SK-N-SH (cell line): ENCODE results near the gene TMEM129. TPM values are rescaled to one million over a fixed set of nuclear protein-coding genes. Genes with fewer than 3 reads are reported as not detected.

Experiments
- CTCF ChIA-PET: fragments of 300-600, 350-600 bp; formaldehyde crosslinking; extraction: SDS; loops from one replicate; lab custom pipeline; 2021; lab: Yijun Ruan, JAX
- POLR2A ChIA-PET: fragments of 350-600 bp; sonication (Branson Sonifier 250); formaldehyde crosslinking; extraction: SDS; loops from one replicate; lab custom pipeline; 2020; ENCODE audit warnings: antibody characterized with exemption, inconsistent platforms; lab: Yijun Ruan, JAX
- DNase-seq: peaks from one replicate; pipeline ENCODE4 v3.0.0; 2012
- H2AFZ ChIP-seq: fragments of 200-600 bp; sonication (generic); 2 replicates; pipeline ENCODE4 v1.8.1; 2016; ENCODE audit warnings: antibody characterized with exemption, mild to moderate bottlenecking, low read depth
- H3F3A ChIP-seq: fragments of 200-600 bp; sonication (generic); replicated peaks from 2 replicates; pipeline ENCODE3; 2016; ENCODE audit warnings: antibody characterized with exemption, mild to moderate bottlenecking; ENCODE audit not compliant: insufficient read depth
- H3K27ac ChIP-seq, 2 experiments: fragments of 200-500 bp in 1 of 2; fragments of 200-600 bp in 1 of 2; sonication (Bioruptor generic) in 1 of 2; sonication (generic), shearing (Covaris generic) in 1 of 2; 2 replicates each; pipeline versions ENCODE4 v1.5.1 to v1.6.1; 2014 to 2016; ENCODE audit warnings: low read depth in 2 of 2, inconsistent platforms in 1 of 2, low read length in 1 of 2, mild to moderate bottlenecking in 1 of 2, mixed read lengths in 1 of 2
- H3K27me3 ChIP-seq: fragments of 200-600 bp; sonication (generic), shearing (Covaris generic); 2 replicates; pipeline ENCODE4 v1.6.1; 2016; ENCODE audit warnings: mixed run types; ENCODE audit not compliant: insufficient read depth
- H3K36me3 ChIP-seq, 2 experiments: fragments of 200-500 bp in 1 of 2; fragments of 200-600 bp in 1 of 2; sonication (Bioruptor generic) in 1 of 2; sonication (generic) in 1 of 2; replicated peaks in 1 of 2; 2 replicates each; pipeline versions ENCODE3 to v1.5.1; 2014 to 2016; ENCODE audit warnings: low read length in 1 of 2, mild to moderate bottlenecking in 1 of 2; ENCODE audit not compliant: insufficient read depth in 2 of 2, control insufficient read depth in 1 of 2
- H3K4me1 ChIP-seq, 2 experiments: fragments of 200-500 bp in 1 of 2; fragments of 200-600 bp in 1 of 2; sonication (Bioruptor generic) in 1 of 2; sonication (generic), shearing (Covaris generic) in 1 of 2; 2 replicates each; pipeline versions ENCODE4 v1.5.1 to v1.6.1; 2014 to 2016; ENCODE audit warnings: low read depth in 1 of 2, low read length in 1 of 2, mixed run types in 1 of 2; ENCODE audit not compliant: insufficient read depth in 2 of 2, control insufficient read depth in 1 of 2
- H3K4me2 ChIP-seq: fragments of 200-600 bp; sonication (generic), shearing (Covaris generic); 2 replicates; pipeline ENCODE4 v1.6.1; 2017; ENCODE audit warnings: mixed run types
- H3K4me3 ChIP-seq, 2 experiments: fragments of 200-500 bp in 1 of 2; fragments of 200-600 bp in 1 of 2; sonication (Bioruptor generic) in 1 of 2; sonication (generic), shearing (Covaris generic) in 1 of 2; 2 replicates each; pipeline versions ENCODE4 v1.5.1 to v1.8.1; 2014 to 2016; ENCODE audit warnings: low read depth in 2 of 2, inconsistent platforms in 1 of 2, low read length in 1 of 2, mild to moderate bottlenecking in 1 of 2, mixed read lengths in 1 of 2, moderate library complexity in 1 of 2
- H3K79me2 ChIP-seq: fragments of 200-600 bp; sonication (generic); 2 replicates; pipeline ENCODE4 v1.8.1; 2017; ENCODE audit warnings: mild to moderate bottlenecking; ENCODE audit not compliant: insufficient read depth
- H3K9ac ChIP-seq: fragments of 200-600 bp; sonication (generic); 2 replicates; pipeline ENCODE4 v1.6.1; 2017; ENCODE audit warnings: mixed run types
- H3K9me2 ChIP-seq: fragments of 200-600 bp; sonication (generic); 2 replicates; pipeline ENCODE4 v1.6.1; 2017; ENCODE audit warnings: mixed run types
- H3K9me3 ChIP-seq: fragments of 200-600 bp; sonication (generic); 2 replicates; pipeline ENCODE4 v1.6.1; 2017; ENCODE audit warnings: mixed run types, mild to moderate bottlenecking, moderate library complexity
- H4K20me1 ChIP-seq: fragments of 200-600 bp; sonication (generic); 2 replicates; pipeline ENCODE4 v1.6.1; 2017; ENCODE audit warnings: mild to moderate bottlenecking, mixed run types; ENCODE audit not compliant: insufficient read depth
- CHD2 ChIP-seq: fragments of 150-350 bp; IDR thresholded peaks from 2 replicates; pipeline ENCODE4 v1.6.1; 2018; ENCODE audit warnings: low read length; ENCODE audit not compliant: partially characterized antibody
- CTCF ChIP-seq: fragments of 200-600 bp; sonication (generic); IDR thresholded peaks from 2 replicates; pipeline ENCODE4 v1.6.1; 2017; ENCODE audit warnings: antibody characterized with exemption, mild to moderate bottlenecking, moderate library complexity
- ELF1 ChIP-seq: IDR thresholded peaks from 2 replicates; pipeline ENCODE4 v1.4.0; 2012
- EP300 ChIP-seq, 2 experiments: IDR thresholded peaks; 2 replicates each; pipeline versions ENCODE4 v1.4.0 to v1.6.1; 2012; ENCODE audit warnings: borderline replicate concordance in 1 of 2, low read depth in 1 of 2, low read length in 1 of 2
- FOSL2 ChIP-seq: IDR thresholded peaks from 2 replicates; pipeline ENCODE4 v1.4.0; 2012; ENCODE audit warnings: low read depth, mild to moderate bottlenecking, moderate library complexity, borderline replicate concordance
- GABPA ChIP-seq: IDR thresholded peaks from 2 replicates; pipeline ENCODE4 v1.4.0; 2012; ENCODE audit warnings: low read depth, mild to moderate bottlenecking
- GATA2 ChIP-seq: sonication (generic); formaldehyde crosslinking; IDR thresholded peaks from 2 replicates; pipeline ENCODE4 v1.5.0; 2020; ENCODE audit warnings: mild to moderate bottlenecking, missing genetic modification reagents
- IRF3 ChIP-seq: fragments of 150-350 bp; IDR thresholded peaks from 2 replicates; pipeline ENCODE4 v1.6.1; 2016; ENCODE audit warnings: mild to moderate bottlenecking, low read depth, low read length
- JUND ChIP-seq: IDR thresholded peaks from 2 replicates; pipeline ENCODE4 v1.4.0; 2012
- MAX ChIP-seq: IDR thresholded peaks from 2 replicates; pipeline ENCODE4 v1.4.0; 2012; ENCODE audit warnings: low read depth
- MEF2A ChIP-seq: IDR thresholded peaks from 2 replicates; pipeline ENCODE4 v1.4.0; 2012; ENCODE audit warnings: low read depth, borderline replicate concordance
- NFIC ChIP-seq: IDR thresholded peaks from 2 replicates; pipeline ENCODE4 v1.4.0; 2012; ENCODE audit warnings: borderline replicate concordance
- NRF1 ChIP-seq: IDR thresholded peaks from 2 replicates; pipeline ENCODE4 v1.6.1; 2012; ENCODE audit warnings: low read depth, mild to moderate bottlenecking, low read length
- POLR2AphosphoS5 ChIP-seq: IDR thresholded peaks from 2 replicates; pipeline ENCODE4 v1.6.1; 2012; ENCODE audit warnings: low read depth, low read length
- RCOR1 ChIP-seq: fragments of 150-350 bp; IDR thresholded peaks from 2 replicates; pipeline ENCODE4 v1.6.1; 2017; ENCODE audit warnings: antibody characterized with exemption, low read length
- SIN3A ChIP-seq: IDR thresholded peaks from 2 replicates; pipeline ENCODE4 v1.6.1; 2012; ENCODE audit warnings: low read depth, mild to moderate bottlenecking, low read length, moderate library complexity, borderline replicate concordance
- SMC3 ChIP-seq: IDR thresholded peaks from 2 replicates; pipeline ENCODE4 v1.6.1; 2012; ENCODE audit warnings: low read depth, low read length, improper control_type of control experiment
- TCF12 ChIP-seq: IDR thresholded peaks from 2 replicates; pipeline ENCODE4 v1.4.0; 2012
- TEAD4 ChIP-seq: IDR thresholded peaks from 2 replicates; pipeline ENCODE4 v1.4.0; 2012; ENCODE audit warnings: mild to moderate bottlenecking, borderline replicate concordance; ENCODE audit not compliant: insufficient read depth
- USF2 ChIP-seq: fragments of 150-350 bp; IDR thresholded peaks from 2 replicates; pipeline ENCODE4 v1.6.1; 2017; ENCODE audit warnings: antibody characterized with exemption, low read length, low read depth, borderline replicate concordance
- YY1 ChIP-seq: IDR thresholded peaks from 2 replicates; pipeline ENCODE4 v1.4.0; 2012; ENCODE audit warnings: low read depth, mild to moderate bottlenecking
- ZBTB33 ChIP-seq: IDR thresholded peaks from 2 replicates; pipeline ENCODE4 v1.4.0; 2012; ENCODE audit warnings: low read depth, borderline replicate concordance
- WGBS: methylation state at CpG from one replicate; pipeline ENCODE4 v1.1.6; 2017; ENCODE audit warnings: low lambda C conversion rate; 5-methylcytosine and 5-hydroxymethylcytosine counted together
- polyA plus RNA-seq, 3 experiments: library from polyadenylated mRNA; depleted of rRNA; stranded (reverse); fragments of >200 nt; gene quantifications; 2 replicates each; pipeline ENCODE4 v1.2.3, GENCODE V29; 2012

Gene TMEM129
- polyA plus RNA-seq, 1 of the 3 experiments (the other 2 are of a cell fraction) = 36.5 TPM

- TF ChIP-seq CTCF = no peak
- no peak for TF ChIP-seq NFIC
- TF ChIP-seq MEF2A = no peak
Measured at GRCh38 chr4:1691737-1692373, 29.3 kb downstream of the TMEM129 start (continued).

GRCh38 chr4:1690698-1691097 is 30.4 kb downstream of the TMEM129 start:
- Histone ChIP-seq H4K20me1 (0 out of 2 replicates have a peak, but pooled peaks cover 11% of the 10 kb centered on the region), H3K9me3 (no peaks in the 10 kb centered on the region), H2AFZ (no peak overlapping the region), H3K9me2 (no peaks in the 10 kb centered on the region), H3K4me2 (no peak overlapping the region), H3K79me2 (no peaks in the 10 kb centered on the region), H3F3A (peaks cover 27% of the 10 kb centered on the region), H3K9ac (no peak overlapping the region), H3K27me3 (no peaks in the 10 kb centered on the region), H3K4me3 (no peak overlapping the region), H3K4me1 (no peaks in the 10 kb centered on the region; a peak in 1 of 4 replicates), H3K36me3 (peaks cover 34 to 40% of the 10 kb centered on the region in 2 experiments), H3K27ac (no peak overlapping the region)
- ChIA-PET POLR2A (no interaction called here), CTCF (interaction anchor here (2.6 to 10.2 kb wide), 2 partner anchors 34 to 61 kb away, joined by 7 to 232 read pairs; partner anchors contain the start of genes TACC3 and TMEM129)
- DNase-seq = no peak
- TF ChIP-seq ZBTB33 (no peak), NFIC (no peak), POLR2AphosphoS5 (no peak), GATA2 (CRISPR knock-in tag) (no peak), SMC3 (no peak), GABPA (no peak), JUND (no peak), EP300 (IDR thresholded peaks at IDR 0.05; ENCODE audit: borderline replicate concordance in 1 of 2, low read depth in 1 of 2, low read length in 1 of 2) (no peak), CHD2 (no peak), TCF12 (no peak), USF2 (no peak), IRF3 (no peak), ELF1 (no peak), NRF1 (no peak), YY1 (no peak), TEAD4 (no peak), SIN3A (no peak), RCOR1 (no peak), MAX (no peak), FOSL2 (no peak)
- 96% methylated on average over 3 of the region's 3 CpGs for WGBS
